ENCODE data around the gene FOXJ1. TPM values are rescaled to one million over a fixed set of nuclear protein-coding genes. Genes with fewer than 3 reads are reported as not detected.

Gene FOXJ1
- total RNA-seq, 1 donor from 2014 or later = 2.1 TPM

DNA sequence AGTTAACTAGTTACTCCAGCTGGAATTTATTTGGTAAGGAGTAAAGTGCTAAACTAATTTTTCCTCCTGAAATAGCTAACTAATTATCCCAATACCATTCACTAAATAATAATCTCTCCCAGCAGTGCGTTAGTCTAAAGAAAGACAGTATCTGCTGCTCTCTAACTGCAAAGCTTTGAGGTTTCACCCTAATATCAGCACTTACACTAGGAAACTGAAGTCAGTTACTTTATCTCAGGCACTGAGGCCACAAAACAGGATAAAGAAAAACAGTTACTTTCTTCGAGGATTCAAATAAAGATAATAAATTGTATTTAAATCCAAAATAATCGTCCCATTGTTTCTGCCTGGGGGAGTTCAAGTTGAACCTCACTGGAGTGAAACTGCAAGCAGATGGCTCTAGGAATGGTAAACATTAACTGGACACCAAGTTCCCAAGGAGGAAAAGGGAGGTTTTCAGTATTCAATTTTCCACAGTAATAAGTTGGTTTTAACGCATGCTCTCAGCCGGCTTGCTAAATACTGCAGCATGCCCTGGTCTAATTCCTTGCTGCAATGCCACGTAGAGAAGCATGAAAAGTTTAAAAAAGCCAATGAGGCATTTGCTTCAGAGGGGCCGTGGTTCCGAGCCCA lies 20.0 kb upstream of the FOXJ1 start:
- Mint-ChIP-seq H3K4me3 (ENCODE audit: unreplicated experiment) (no peak overlapping the region), H3K4me1 (ENCODE audit: unreplicated experiment) (peaks cover 16% of the 10 kb centered on the region), H3K27me3 (ENCODE audit: unreplicated experiment) (peaks cover 3% of the 10 kb centered on the region), H3K36me3 (ENCODE audit: low read depth, unreplicated experiment) (peaks cover 10% of the 10 kb centered on the region), H3K27ac (ENCODE audit: unreplicated experiment) (no peak overlapping the region), H3K9me3 (ENCODE audit: unreplicated experiment) (no peaks in the 10 kb centered on the region)
- DNase-seq (ENCODE audit: low spot score) = no peak
- TF ChIP-seq, protein P1, sequence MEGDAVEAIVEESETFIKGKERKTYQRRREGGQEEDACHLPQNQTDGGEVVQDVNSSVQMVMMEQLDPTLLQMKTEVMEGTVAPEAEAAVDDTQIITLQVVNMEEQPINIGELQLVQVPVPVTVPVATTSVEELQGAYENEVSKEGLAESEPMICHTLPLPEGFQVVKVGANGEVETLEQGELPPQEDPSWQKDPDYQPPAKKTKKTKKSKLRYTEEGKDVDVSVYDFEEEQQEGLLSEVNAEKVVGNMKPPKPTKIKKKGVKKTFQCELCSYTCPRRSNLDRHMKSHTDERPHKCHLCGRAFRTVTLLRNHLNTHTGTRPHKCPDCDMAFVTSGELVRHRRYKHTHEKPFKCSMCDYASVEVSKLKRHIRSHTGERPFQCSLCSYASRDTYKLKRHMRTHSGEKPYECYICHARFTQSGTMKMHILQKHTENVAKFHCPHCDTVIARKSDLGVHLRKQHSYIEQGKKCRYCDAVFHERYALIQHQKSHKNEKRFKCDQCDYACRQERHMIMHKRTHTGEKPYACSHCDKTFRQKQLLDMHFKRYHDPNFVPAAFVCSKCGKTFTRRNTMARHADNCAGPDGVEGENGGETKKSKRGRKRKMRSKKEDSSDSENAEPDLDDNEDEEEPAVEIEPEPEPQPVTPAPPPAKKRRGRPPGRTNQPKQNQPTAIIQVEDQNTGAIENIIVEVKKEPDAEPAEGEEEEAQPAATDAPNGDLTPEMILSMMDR (IDR thresholded peaks at IDR 0.05; ENCODE audit: unreplicated experiment) = no peak

DNA sequence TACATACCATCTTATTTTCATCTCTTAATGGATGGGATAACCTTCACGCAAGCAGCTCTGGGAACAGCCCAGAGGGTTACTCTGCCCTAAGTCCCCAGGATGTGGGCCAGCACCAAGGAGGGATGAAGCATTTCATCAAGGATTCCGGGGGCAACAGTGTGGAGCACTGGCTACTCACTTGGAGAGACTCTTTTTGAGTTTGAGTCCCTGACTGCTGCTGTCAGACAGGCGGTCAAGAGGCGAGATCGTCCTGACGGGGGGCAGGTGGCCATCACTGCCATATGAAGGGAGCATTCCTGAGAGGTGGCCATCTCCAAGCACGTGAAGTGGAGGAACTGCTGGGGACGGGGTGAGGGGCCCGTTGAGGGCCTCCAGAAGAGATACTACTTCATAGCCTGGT lies 18.1 kb upstream of the FOXJ1 start:
- peaks cover 19% of the 10 kb centered on the region for H3K4me1 Mint-ChIP-seq (ENCODE audit: unreplicated experiment)
- peaks cover 3% of the 10 kb centered on the region for H3K27me3 Mint-ChIP-seq (ENCODE audit: unreplicated experiment)
- H3K4me3 Mint-ChIP-seq (ENCODE audit: unreplicated experiment) = no peak overlapping the region
- peaks cover 10% of the 10 kb centered on the region for H3K36me3 Mint-ChIP-seq (ENCODE audit: low read depth, unreplicated experiment)
- H3K9me3 Mint-ChIP-seq (ENCODE audit: unreplicated experiment) = no peaks in the 10 kb centered on the region
- no peak for DNase-seq (ENCODE audit: low spot score)
- TF ChIP-seq, protein P1 (IDR thresholded peaks at IDR 0.05; ENCODE audit: unreplicated experiment) = no peak
- no peak overlapping the region for H3K27ac Mint-ChIP-seq (ENCODE audit: unreplicated experiment)

DNA sequence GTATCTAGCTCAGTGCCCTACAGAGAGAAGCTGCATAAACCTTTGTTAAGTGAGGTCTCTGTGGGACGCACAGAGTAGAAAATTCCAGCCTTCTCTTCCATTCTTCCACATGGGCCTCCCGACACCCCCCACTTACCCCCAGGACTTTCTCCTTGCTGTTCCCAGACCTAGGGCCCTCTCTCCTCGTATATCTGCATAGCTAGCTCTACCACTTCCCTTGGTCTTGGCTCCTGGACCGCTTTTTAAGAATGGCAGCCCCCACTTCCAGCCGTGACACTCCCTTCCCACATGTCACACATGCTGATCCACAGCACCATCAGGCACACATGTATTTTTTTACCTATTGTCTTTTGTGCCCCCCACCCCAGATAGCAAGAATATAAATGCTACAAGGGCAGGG lies 16.7 kb upstream of the FOXJ1 start:
- peak overlapping the region; percentile 33 for H3K4me3 Mint-ChIP-seq (ENCODE audit: unreplicated experiment)
- peaks cover 27% of the 10 kb centered on the region for H3K4me1 Mint-ChIP-seq (ENCODE audit: unreplicated experiment)
- no peak overlapping the region for H3K27ac Mint-ChIP-seq (ENCODE audit: unreplicated experiment)
- DNase-seq (ENCODE audit: low spot score) = no peak
- H3K9me3 Mint-ChIP-seq (ENCODE audit: unreplicated experiment) = no peaks in the 10 kb centered on the region
- peaks cover 3% of the 10 kb centered on the region for H3K27me3 Mint-ChIP-seq (ENCODE audit: unreplicated experiment)
- peaks cover 10% of the 10 kb centered on the region for H3K36me3 Mint-ChIP-seq (ENCODE audit: low read depth, unreplicated experiment)
- TF ChIP-seq, protein P1 (IDR thresholded peaks at IDR 0.05; ENCODE audit: unreplicated experiment) = no peak

DNA sequence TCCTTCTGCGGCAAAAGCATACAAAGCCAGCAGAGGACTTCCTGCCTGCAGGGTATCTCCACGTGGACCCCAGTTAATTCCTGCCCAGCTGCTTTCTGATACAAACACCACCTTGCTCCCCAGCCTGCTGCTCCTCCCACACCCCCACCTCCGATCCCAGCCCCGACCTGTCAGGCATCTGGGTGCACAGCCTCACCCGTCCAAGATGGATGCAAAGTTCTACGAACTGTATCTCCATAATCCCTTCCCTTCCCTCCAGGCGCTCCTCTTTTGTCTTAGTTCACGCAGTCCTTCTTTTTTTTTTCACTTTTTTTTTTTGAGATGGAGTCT lies 15.6 kb upstream of the FOXJ1 start:
- Mint-ChIP-seq H3K9me3 (ENCODE audit: unreplicated experiment) (no peaks in the 10 kb centered on the region), H3K27ac (ENCODE audit: unreplicated experiment) (peak overlapping the region; percentile 11), H3K27me3 (ENCODE audit: unreplicated experiment) (peaks cover 3% of the 10 kb centered on the region), H3K4me3 (ENCODE audit: unreplicated experiment) (no peak overlapping the region), H3K36me3 (ENCODE audit: low read depth, unreplicated experiment) (peaks cover 10% of the 10 kb centered on the region), H3K4me1 (ENCODE audit: unreplicated experiment) (peaks cover 27% of the 10 kb centered on the region)
- no peak for DNase-seq (ENCODE audit: low spot score)
- TF ChIP-seq, protein P1 (IDR thresholded peaks at IDR 0.05; ENCODE audit: unreplicated experiment) = no peak

DNA sequence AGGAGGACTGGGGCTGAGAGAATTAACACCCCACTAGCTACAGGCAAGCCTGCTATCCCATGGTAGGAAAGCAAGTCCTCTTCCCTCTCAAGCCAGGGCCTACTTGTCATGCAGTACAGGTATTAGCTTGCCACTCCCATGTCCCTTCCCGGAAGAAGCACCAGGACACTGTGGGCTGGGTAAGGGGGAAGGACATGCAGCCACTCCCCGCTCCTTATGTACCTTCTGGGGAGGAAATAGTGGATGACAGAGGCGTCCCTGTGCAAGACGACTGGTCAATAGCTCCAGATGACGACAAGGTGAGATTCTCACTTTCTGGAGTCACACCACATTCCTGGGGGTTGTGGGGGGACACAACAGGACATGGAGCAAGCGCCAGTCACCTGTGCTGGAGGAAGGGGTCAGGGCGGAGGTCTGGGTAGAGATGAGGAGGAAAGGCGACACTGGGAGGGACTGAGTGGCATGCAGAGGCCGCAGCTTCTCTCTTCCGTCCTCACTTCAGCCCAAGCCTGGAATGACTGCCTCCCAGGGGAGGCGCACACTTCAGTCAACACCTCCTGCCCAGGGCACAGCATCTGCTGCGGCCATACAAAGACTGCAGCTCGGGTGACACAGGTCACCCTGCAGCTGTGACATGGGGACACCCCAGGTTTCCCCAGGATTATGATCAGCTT lies 15.1 kb upstream of the FOXJ1 start:
- TF ChIP-seq, protein P1 (IDR thresholded peaks at IDR 0.05; ENCODE audit: unreplicated experiment) = no peak
- H3K36me3 Mint-ChIP-seq (ENCODE audit: low read depth, unreplicated experiment) = peaks cover 10% of the 10 kb centered on the region
- H3K27me3 Mint-ChIP-seq (ENCODE audit: unreplicated experiment) = peaks cover 3% of the 10 kb centered on the region
- H3K9me3 Mint-ChIP-seq (ENCODE audit: unreplicated experiment) = no peaks in the 10 kb centered on the region
- H3K4me3 Mint-ChIP-seq (ENCODE audit: unreplicated experiment) = no peak overlapping the region
- peaks cover 27% of the 10 kb centered on the region for H3K4me1 Mint-ChIP-seq (ENCODE audit: unreplicated experiment)
- no peak for DNase-seq (ENCODE audit: low spot score)
- H3K27ac Mint-ChIP-seq (ENCODE audit: unreplicated experiment) = no peak overlapping the region
